Left lung (tissue), 10 donors: ENCODE results near the gene FREM1. TPM values are rescaled to one million over a fixed set of nuclear protein-coding genes. Genes with fewer than 3 reads are reported as not detected.
A peak's percentile ranks its signal among the peaks of the same experiment; 100 is the strongest.

Experiments
- ATAC-seq: fragments of 200-7000 bp; cut with Tn5 transposase; one replicate; pipeline ENCODE4 v1.9.1; 2020; ENCODE audit warnings: moderate library complexity
- DNase-seq, 4 donors: peaks; one replicate each; pipeline ENCODE4 v3.0.0-alpha.2; 2013 to 2020
- H3K27ac ChIP-seq, 2 donors: fragments of 200-600 bp; sonication (generic) in 1 of 2; one replicate each; pipeline versions ENCODE4 v1.5.0 to v1.8.0; 2020 to 2021
- H3K27me3 ChIP-seq, 2 donors: fragments of 200-600 bp; sonication (generic) in 1 of 2; one replicate each; pipeline versions ENCODE4 v1.5.0 to v1.8.0; 2020 to 2021
- H3K36me3 ChIP-seq, 2 donors: fragments of 200-600 bp; sonication (generic) in 1 of 2; one replicate each; pipeline versions ENCODE4 v1.5.0 to v1.8.0; 2020 to 2021
- H3K4me1 ChIP-seq, 2 donors: fragments of 200-600 bp; one replicate each; pipeline ENCODE4 v1.8.0; 2021
- H3K4me3 ChIP-seq, 2 donors: fragments of 200-600 bp; sonication (generic) in 1 of 2; one replicate each; pipeline versions ENCODE4 v1.5.0 to v1.8.0; 2020 to 2021; ENCODE audit warnings: mild to moderate bottlenecking in 1 of 2
- H3K9me3 ChIP-seq, 2 donors: fragments of 200-600 bp; sonication (generic) in 1 of 2; one replicate each; pipeline versions ENCODE4 v1.5.0 to v1.8.0; 2020 to 2021
- intact Hi-C, 2 donors: fragments of 100-400 bp; cut with DNase I; formaldehyde crosslinking; loops; one replicate each; pipeline versions ENCODE4 v1.11.2 to v1.14.2; 2022
- polyA plus RNA-seq, 6 donors: library from polyadenylated mRNA; unstranded; fragments of 120-200 nt; gene quantifications; one replicate each; pipeline ENCODE4 v1.2.1, GENCODE V29; 2013; ENCODE audit not compliant: insufficient read length in 6 of 6
- total RNA-seq, 2 donors: library from RNA; stranded (reverse); fragmentation: NEBNext Ultra II Directional; extraction: Animal tissue kit (Norgen Biotek cat#: 25700); gene quantifications; one replicate each; pipeline ENCODE4 v1.2.1, GENCODE V29; 2021
- TF ChIP-seq, protein P1 (sequence below), 2 donors: fragments of 200-600 bp; sonication (generic) in 1 of 2; IDR thresholded peaks; one replicate each; pipeline versions ENCODE4 v1.5.0 to v1.8.0; 2021; ENCODE audit warnings: antibody characterized with exemption in 2 of 2
- donor health status: DM: no; HTN: yes; CAD: no.
- donor health status: DM: no; HTN: no; CAD: no.

The FREM1 gene
- total and polyA plus RNA-seq, 8 donors: 2.4 to 104 (median 66.4) TPM

DNA sequence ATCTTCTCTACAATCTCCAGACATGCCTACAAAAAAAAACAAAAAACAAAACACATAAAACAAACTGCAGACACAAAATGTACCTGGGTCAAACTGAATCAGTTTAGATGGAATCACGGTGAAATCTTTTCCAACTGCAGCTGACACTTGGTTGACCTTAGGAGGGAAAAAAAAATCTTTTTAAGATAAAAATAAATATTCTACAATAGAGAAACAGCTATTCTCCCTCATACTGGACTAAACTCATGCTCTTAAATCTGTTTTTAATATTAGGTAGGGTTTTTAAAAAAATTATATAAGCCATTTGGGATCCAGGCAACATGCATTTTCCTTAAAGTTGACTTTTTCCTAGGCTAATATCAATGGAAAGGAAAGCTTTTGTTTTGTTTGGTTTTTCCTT lies 153.9 kb downstream of the FREM1 start:
- Histone ChIP-seq H3K27ac (no peak overlapping the region), H3K4me3 (no peak overlapping the region), H3K9me3 (no peaks in the 10 kb centered on the region), H3K36me3 (no peaks in the 10 kb centered on the region), H3K4me1 (no peaks in the 10 kb centered on the region), H3K27me3 (no peaks in the 10 kb centered on the region)
- DNase-seq (no peak), ATAC-seq (no peak)
- intact Hi-C loops: no loop called here
- TF ChIP-seq, protein P1, sequence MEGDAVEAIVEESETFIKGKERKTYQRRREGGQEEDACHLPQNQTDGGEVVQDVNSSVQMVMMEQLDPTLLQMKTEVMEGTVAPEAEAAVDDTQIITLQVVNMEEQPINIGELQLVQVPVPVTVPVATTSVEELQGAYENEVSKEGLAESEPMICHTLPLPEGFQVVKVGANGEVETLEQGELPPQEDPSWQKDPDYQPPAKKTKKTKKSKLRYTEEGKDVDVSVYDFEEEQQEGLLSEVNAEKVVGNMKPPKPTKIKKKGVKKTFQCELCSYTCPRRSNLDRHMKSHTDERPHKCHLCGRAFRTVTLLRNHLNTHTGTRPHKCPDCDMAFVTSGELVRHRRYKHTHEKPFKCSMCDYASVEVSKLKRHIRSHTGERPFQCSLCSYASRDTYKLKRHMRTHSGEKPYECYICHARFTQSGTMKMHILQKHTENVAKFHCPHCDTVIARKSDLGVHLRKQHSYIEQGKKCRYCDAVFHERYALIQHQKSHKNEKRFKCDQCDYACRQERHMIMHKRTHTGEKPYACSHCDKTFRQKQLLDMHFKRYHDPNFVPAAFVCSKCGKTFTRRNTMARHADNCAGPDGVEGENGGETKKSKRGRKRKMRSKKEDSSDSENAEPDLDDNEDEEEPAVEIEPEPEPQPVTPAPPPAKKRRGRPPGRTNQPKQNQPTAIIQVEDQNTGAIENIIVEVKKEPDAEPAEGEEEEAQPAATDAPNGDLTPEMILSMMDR (IDR thresholded peaks at IDR 0.05): no peak

DNA sequence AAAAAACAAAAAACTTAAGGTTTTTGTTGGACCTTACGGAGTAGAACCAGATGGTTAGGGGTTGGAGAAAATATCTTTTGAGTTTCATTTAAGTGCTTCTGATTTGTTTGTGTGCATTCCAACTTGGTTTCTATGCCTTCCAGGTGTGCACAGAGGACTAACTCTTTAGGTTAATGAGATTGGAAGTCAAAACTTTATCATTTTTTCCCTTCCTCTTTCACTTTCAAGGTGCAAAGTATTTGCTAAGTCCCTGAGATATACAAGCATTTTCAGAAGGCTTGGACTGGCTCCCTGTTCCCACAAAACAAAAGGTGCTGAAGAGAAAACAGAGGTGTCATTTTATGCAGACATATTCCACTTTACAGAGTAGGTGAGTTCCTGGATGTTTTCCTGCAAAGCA lies 157.4 kb downstream of the FREM1 start:
- H3K4me1 ChIP-seq: no peaks in the 10 kb centered on the region
- intact Hi-C loops: no loop called here
- ATAC-seq (no peak), DNase-seq (no peak)
- H3K9me3 ChIP-seq: no peaks in the 10 kb centered on the region
- no peaks in the 10 kb centered on the region for H3K27me3 ChIP-seq
- no peak overlapping the region for H3K27ac ChIP-seq
- H3K36me3 ChIP-seq: no peaks in the 10 kb centered on the region
- TF ChIP-seq, protein P1 (IDR thresholded peaks at IDR 0.05): no peak
- no peak overlapping the region for H3K4me3 ChIP-seq

DNA sequence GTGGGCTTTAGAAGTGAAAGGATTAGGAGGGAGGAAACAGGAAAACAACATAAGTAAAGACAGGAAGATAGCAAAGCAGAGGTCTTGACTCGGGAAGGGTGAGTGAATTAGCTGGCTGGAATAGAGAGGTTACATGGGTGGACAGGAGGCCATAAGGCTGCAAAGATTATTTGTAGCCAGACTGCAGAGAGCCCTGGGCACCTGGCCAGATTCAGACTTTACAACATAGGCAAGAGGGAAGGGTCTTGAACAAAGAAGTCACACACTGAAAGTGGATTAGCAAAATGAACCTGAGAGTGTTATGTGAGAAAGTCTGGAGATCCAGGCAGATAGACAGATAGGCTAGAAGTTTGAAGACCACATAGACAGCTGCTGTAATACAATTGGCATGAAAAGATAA lies 158.0 kb downstream of the FREM1 start:
- intact Hi-C loops: no loop called here
- TF ChIP-seq, protein P1 (IDR thresholded peaks at IDR 0.05): no peak
- DNase-seq (peak in 2 of 4 donors; percentile 35 to 42), ATAC-seq (no peak)
- Histone ChIP-seq H3K36me3 (no peaks in the 10 kb centered on the region), H3K4me3 (no peak overlapping the region), H3K4me1 (no peaks in the 10 kb centered on the region), H3K27ac (no peak overlapping the region), H3K27me3 (no peaks in the 10 kb centered on the region), H3K9me3 (no peaks in the 10 kb centered on the region)

DNA sequence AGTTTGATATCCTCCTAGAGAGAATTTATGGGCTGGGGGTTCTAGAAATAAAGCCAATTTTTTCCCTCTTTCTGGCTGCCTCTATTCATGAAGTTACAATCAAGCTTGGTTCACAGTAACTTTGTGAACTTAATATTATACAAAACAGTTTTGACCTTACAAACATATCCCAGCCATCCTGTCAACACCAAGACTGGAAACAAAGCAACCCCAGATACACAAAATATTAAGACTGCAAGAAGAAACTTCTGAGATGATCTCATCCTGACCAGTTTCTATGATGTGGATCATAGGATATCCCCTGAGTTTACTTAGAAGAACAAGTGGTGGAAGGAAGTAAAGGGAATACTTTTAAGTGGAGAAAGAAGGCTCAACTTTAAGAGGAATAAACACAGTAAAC lies 159.4 kb downstream of the FREM1 start:
- TF ChIP-seq, protein P1 (IDR thresholded peaks at IDR 0.05): no peak
- no peak for DNase-seq
- Histone ChIP-seq H3K9me3 (no peaks in the 10 kb centered on the region), H3K4me3 (no peak overlapping the region), H3K4me1 (no peaks in the 10 kb centered on the region), H3K36me3 (no peaks in the 10 kb centered on the region), H3K27me3 (no peaks in the 10 kb centered on the region), H3K27ac (no peak overlapping the region)
- ATAC-seq: no peak
- intact Hi-C loops: no loop called here

DNA sequence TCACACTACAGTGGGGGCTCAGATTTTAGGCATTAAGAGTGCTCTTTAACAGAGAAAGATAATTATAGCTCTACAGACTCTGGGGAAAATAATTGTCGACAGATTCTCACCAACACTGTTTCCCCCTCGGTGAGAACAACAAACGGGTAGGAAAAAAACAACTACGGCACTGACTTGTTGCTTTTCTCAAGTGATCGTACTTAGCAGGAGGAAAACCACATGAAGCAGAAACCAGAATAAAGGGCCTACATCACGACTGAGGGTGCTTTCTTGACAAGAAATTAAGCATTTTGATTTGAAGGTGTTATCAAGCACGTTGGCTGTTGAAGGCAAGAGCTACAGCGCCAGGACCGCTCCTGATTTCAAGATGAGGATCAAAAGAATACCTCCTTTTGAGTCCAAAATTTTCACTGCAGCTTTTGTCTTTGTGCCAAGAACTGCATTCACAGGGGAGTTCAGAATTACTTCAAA lies 160.5 kb downstream of the FREM1 start:
- Histone ChIP-seq H3K36me3 (no peaks in the 10 kb centered on the region), H3K4me3 (no peak overlapping the region), H3K4me1 (no peaks in the 10 kb centered on the region), H3K27ac (no peak overlapping the region), H3K27me3 (no peaks in the 10 kb centered on the region), H3K9me3 (no peaks in the 10 kb centered on the region)
- TF ChIP-seq, protein P1 (IDR thresholded peaks at IDR 0.05): no peak
- intact Hi-C loops: no loop called here
- no peak for ATAC-seq
- DNase-seq: peak in 1 of 4 donors; percentile 8
